GM18499 (cell line): ENCODE results near the gene BRMS1L.

ENCODE experiments used
- ATAC-seq: cut with Tn5 transposase; IDR thresholded peaks from one replicate; pipeline ENCODE4 v1.9.1; 2021; ENCODE audit warnings: moderate number of reproducible peaks; ENCODE audit not compliant: insufficient read depth, unreplicated experiment

Gene BRMS1L

GRCh38 chr14:35858521-35859209 lies 32.5 kb downstream of the BRMS1L start:
- ATAC-seq: no peak

- ATAC-seq: peak; percentile 49
Observed at GRCh38 chr14:35861204-35861868, 35.2 kb downstream of the BRMS1L start.

GRCh38 chr14:35865611-35866324 lies 39.6 kb downstream of the BRMS1L start:
- ATAC-seq: no peak

- ATAC-seq: no peak
Observed at GRCh38 chr14:35866595-35867279, 40.6 kb downstream of the BRMS1L start.

- ATAC-seq: no peak
Observed at GRCh38 chr14:35867280-35867629, 41.1 kb downstream of the BRMS1L start.

GRCh38 chr14:35875296-35875695 lies 49.2 kb downstream of the BRMS1L start:
- ATAC-seq: no peak

- no peak for ATAC-seq
Observed at GRCh38 chr14:35877276-35877675, 51.1 kb downstream of the BRMS1L start.

- ATAC-seq: no peak
Observed at GRCh38 chr14:35878272-35879150, 52.4 kb downstream of the BRMS1L start.

GRCh38 chr14:35879151-35879648 lies 53.1 kb downstream of the BRMS1L start:
- no peak for ATAC-seq

- ATAC-seq: no peak
Observed at GRCh38 chr14:35879654-35880249, 53.6 kb downstream of the BRMS1L start.

- no peak for ATAC-seq
Observed at GRCh38 chr14:35881280-35881679, 55.1 kb downstream of the BRMS1L start.

GRCh38 chr14:35883677-35884293 lies 57.6 kb downstream of the BRMS1L start:
- ATAC-seq: no peak

GRCh38 chr14:35890308-35890707 lies 64.2 kb downstream of the BRMS1L start:
- ATAC-seq: no peak

GRCh38 chr14:35895256-35895655 lies 69.1 kb downstream of the BRMS1L start:
- no peak for ATAC-seq

- no peak for ATAC-seq
Observed at GRCh38 chr14:35897616-35898111, 71.5 kb downstream of the BRMS1L start.

- ATAC-seq: no peak
Observed at GRCh38 chr14:35898217-35898775, 72.2 kb downstream of the BRMS1L start.

- no peak for ATAC-seq
Observed at GRCh38 chr14:35900741-35901140, 74.6 kb downstream of the BRMS1L start.

GRCh38 chr14:35909665-35910064 lies 83.5 kb downstream of the BRMS1L start:
- no peak for ATAC-seq
